Muscle layer of colon (tissue), 2 donors: Measurements from ENCODE around the gene HEXD.
"Not testable (repeated sequence)": the region's sequence is repeated elsewhere in the genome, so short reads cannot be mapped to it uniquely, and the experiment has no call there.

Source experiments
- H3K27ac ChIP-seq: one replicate; pipeline ENCODE4 v1.7.0; 2013; ENCODE audit warnings: low read depth, mild to moderate bottlenecking, low read length, moderate library complexity
- H3K27me3 ChIP-seq, 2 donors: one replicate each; pipeline ENCODE4 v1.7.0; 2013; ENCODE audit warnings: low read length in 2 of 2, mild to moderate bottlenecking in 2 of 2; ENCODE audit not compliant: insufficient read depth in 2 of 2, control insufficient read depth in 1 of 2
- H3K36me3 ChIP-seq: one replicate; pipeline ENCODE4 v1.7.0; 2013; ENCODE audit warnings: mild to moderate bottlenecking, low read length; ENCODE audit not compliant: insufficient read depth
- H3K4me1 ChIP-seq: one replicate; pipeline ENCODE4 v1.7.0; 2013; ENCODE audit warnings: mild to moderate bottlenecking, low read length; ENCODE audit not compliant: insufficient read depth
- H3K4me3 ChIP-seq, 2 donors: one replicate each; pipeline ENCODE4 v1.7.0; 2013; ENCODE audit warnings: low read length in 2 of 2, low read depth in 1 of 2, mild to moderate bottlenecking in 1 of 2, moderate library complexity in 1 of 2
- H3K9ac ChIP-seq: one replicate; pipeline ENCODE4 v1.7.0; 2013; ENCODE audit warnings: low read length
- H3K9me3 ChIP-seq: one replicate; pipeline ENCODE4 v1.7.0; 2013; ENCODE audit warnings: mild to moderate bottlenecking, low read length
- donor health status: abdominal sarcoma.
- donor health status: Adenocarcinoma of cecum.

Gene HEXD

DNA sequence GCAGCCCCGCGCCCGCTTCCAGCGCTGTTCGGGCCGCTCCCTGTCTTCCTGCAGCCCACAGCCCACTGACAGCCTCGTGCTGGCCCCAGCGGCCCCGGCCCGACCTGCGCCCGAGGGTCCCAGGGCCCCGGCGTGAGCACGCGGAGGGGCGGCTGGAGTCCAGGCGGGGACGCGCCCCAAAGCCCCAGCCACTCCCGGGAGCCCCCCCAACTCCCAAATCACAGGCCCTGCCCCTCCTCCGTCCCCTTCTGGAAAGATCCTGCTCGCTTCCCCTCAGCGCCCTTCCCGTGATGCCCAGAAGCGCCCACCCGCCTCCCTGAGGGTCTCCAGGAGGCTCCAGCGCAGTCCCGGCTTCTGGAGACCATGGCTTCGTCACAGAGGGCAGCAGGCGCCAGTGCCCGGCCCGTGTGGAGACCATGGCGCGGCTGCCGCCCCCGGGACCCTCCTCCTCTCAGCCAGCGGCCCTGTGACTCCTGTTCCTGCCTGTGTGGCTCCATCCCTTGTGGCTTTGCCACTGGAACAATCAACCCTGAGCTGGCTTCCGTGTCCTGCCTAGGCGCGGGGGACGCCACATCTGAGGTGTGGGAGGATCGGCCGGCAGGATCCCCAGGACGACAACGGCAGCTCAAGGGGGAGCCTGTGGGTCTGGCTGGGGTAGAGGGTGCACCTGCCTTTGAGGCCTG is 42.6 kb upstream of the HEXD start:
- Histone ChIP-seq H3K27me3 (peaks cover 15 to 64% of the 10 kb centered on the region in 2 donors), H3K4me1 (peaks cover 8% of the 10 kb centered on the region), H3K36me3 (no peaks in the 10 kb centered on the region), H3K27ac (no peak overlapping the region), H3K9me3 (no peaks in the 10 kb centered on the region), H3K4me3 (no peak overlapping the region), H3K9ac (no peak overlapping the region)

DNA sequence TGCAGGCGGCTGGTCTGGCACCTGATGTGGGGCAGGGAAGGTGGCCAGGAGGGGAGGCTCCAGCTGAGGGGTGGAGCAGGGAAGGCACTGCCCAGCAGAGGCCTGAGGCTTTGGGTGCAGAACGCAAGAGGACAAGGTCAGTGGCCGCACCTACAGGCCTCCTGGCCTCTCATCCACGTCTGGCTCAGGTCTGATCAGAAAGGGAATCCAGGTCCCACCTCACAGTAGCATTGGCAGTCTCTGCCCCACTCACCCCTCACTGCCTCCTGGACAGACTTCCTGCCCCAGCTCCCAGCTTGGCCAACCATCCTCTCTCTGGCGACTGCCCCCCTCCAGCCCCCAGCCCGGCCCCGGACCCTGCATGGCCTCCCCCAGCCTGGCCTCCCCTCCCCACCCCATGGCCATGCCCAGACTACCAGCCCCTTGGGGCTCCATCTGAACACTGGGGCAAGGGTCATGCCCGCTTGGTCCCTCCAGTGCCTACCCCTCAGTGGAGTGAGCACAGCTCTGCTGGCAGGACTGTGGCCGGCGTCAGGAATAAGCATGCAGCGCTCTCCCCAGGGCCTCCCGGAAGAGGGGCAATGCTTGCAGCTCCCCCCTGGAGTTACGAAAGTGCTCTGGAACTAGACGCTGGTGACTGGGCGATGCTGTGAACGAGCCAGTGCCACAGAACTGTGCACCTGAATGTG is 42.0 kb upstream of the HEXD start:
- Histone ChIP-seq H3K4me1 (peaks cover 1% of the 10 kb centered on the region), H3K9me3 (no peaks in the 10 kb centered on the region), H3K4me3 (no peak overlapping the region), H3K27ac (no peak overlapping the region), H3K27me3 (peaks cover 8 to 57% of the 10 kb centered on the region in 2 donors), H3K9ac (no peak overlapping the region), H3K36me3 (no peaks in the 10 kb centered on the region)

- H3K4me1 ChIP-seq, H3K27ac ChIP-seq, H3K9ac ChIP-seq, H3K9me3 ChIP-seq, H3K36me3 ChIP-seq, H3K4me3 ChIP-seq: not testable (repeated sequence)
- peaks cover 7 to 48% of the 10 kb centered on the region in 2 donors for H3K27me3 ChIP-seq
Measured at GRCh38 chr17:82377294-82377693, 40.9 kb upstream of the HEXD start.

GRCh38 chr17:82377924-82378740 is 40.0 kb upstream of the HEXD start:
- no peaks in the 10 kb centered on the region for H3K9me3 ChIP-seq
- H3K4me3 ChIP-seq: no peak overlapping the region
- no peak overlapping the region for H3K27ac ChIP-seq
- H3K9ac ChIP-seq: no peak overlapping the region
- H3K36me3 ChIP-seq: no peaks in the 10 kb centered on the region
- H3K4me1 ChIP-seq: no peaks in the 10 kb centered on the region
- H3K27me3 ChIP-seq: peaks cover 7 to 48% of the 10 kb centered on the region in 2 donors

DNA sequence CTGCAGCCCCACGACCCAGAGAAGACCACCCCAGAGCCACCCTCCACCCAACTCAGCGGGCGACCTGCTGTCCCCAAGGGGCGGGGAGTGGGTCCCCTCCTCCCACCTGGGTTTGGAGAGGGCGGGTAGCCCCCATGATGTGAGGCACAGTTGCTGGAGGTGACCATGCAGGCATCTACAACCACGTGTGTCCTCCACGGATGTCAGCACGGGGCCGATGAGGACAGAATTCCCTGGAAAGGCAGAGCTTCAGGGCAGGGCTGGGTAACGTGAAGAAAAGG is 39.5 kb upstream of the HEXD start:
- Histone ChIP-seq H3K9me3 (no peaks in the 10 kb centered on the region), H3K27me3 (peaks cover 7 to 48% of the 10 kb centered on the region in 2 donors), H3K4me3 (no peak overlapping the region), H3K27ac (no peak overlapping the region), H3K4me1 (no peaks in the 10 kb centered on the region), H3K9ac (no peak overlapping the region), H3K36me3 (no peaks in the 10 kb centered on the region)

DNA sequence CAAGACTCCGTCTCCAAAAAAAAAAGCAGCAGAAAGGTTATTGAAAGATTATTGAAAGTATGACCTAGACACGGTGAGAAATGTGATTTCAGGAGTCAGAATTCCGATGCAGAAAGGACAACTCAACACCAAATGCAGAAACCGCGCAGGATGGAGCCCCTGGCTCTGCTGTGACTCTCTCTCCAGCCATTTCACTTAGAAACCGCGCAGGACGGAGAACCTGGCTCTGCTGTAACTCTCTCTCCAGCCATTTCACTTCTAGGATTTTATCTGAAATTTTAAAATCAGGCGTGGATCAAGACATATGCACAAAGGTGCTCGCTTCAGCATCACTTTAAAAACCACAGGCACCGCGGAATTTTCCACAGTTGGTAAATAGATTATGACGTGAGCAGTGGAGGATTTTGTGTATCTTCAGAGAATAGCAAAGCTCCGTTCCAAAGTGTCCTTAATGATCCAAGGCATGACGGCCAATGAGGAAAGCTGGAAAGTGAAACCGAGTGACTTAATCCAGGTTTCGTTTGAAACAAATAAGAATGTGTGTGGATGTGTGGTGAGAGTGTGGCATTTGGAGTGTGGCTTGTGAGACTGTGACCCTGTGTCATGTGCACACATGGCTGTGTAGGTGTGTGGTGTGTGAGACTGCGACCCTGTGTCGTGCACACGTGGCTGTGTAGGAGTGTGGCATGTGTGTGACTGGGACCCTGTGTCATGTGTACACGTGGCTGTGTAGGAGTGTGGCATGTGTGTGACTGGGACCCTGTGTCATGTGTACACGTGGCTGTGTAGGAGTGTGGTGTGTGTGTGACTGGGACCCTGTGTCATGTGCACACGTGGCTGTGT is 37.1 kb upstream of the HEXD start:
- Histone ChIP-seq H3K9ac (no peak overlapping the region), H3K27ac (no peak overlapping the region), H3K9me3 (no peaks in the 10 kb centered on the region), H3K4me1 (no peaks in the 10 kb centered on the region), H3K4me3 (no peak overlapping the region), H3K27me3 (peaks cover 13 to 49% of the 10 kb centered on the region in 2 donors), H3K36me3 (no peaks in the 10 kb centered on the region)

GRCh38 chr17:82381703-82382009 is 36.5 kb upstream of the HEXD start:
- not testable (repeated sequence) for H3K36me3 ChIP-seq, H3K9me3 ChIP-seq, H3K27ac ChIP-seq, H3K4me3 ChIP-seq, H3K9ac ChIP-seq, H3K4me1 ChIP-seq
- H3K27me3 ChIP-seq: peaks cover 16 to 50% of the 10 kb centered on the region in 2 donors

DNA sequence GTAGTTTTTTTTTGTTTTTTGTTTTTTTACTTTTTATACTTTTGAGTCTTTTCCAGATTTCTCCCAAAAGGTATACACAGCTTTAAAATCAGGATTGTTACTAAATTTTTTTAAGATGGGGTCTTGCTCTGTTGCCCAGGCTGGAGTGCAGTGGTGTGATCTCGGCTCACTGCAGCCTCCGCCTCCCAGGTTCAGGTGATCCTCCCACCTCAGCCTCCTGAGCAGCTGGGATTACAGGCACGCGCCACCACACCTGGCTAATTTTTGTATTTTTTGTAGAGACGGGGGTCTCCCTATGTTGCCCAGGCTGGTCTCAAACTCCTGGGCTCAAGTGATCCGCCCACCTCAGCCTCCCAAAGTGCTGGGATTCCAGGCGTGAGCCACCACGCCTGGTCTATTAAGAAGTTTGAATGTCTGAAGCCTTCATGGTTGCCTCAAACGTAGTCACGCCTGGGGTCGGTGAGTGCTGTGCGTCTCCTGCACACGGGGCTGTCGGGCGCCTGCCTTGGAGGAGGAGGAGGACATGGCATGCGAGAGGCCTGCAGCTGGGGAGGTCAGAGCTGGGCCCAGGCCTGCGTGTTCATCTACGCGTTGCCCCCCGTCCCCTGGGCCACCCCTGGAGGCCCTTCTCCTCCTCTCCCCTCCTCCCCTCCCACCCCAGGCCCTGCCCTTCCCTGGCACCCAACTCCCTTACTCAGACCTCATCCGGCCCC is 35.8 kb upstream of the HEXD start:
- H3K27me3 ChIP-seq: peaks cover 18 to 57% of the 10 kb centered on the region in 2 donors
- H3K36me3 ChIP-seq, H3K9ac ChIP-seq, H3K4me1 ChIP-seq, H3K4me3 ChIP-seq, H3K27ac ChIP-seq, H3K9me3 ChIP-seq: not testable (repeated sequence)

DNA sequence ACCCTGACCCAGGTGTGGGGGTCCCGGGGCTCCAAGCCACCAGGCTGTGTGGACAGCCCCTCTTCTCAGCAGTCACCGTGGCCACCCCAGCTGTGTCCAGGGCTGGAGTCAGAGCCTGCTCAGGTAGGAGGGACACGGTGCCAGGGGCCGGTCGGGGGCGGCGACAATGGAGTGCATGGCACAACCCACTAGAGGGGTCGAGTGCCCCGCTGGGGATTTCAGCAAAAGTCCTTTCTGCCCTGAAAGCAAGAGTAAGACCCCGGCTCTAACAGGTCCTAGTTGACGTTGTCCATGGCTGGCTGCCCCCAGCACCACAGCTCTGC is 35.3 kb upstream of the HEXD start:
- Histone ChIP-seq H3K9me3 (no peaks in the 10 kb centered on the region), H3K4me1 (no peaks in the 10 kb centered on the region), H3K36me3 (no peaks in the 10 kb centered on the region), H3K9ac (no peak overlapping the region), H3K4me3 (no peak overlapping the region), H3K27ac (no peak overlapping the region), H3K27me3 (peaks cover 18 to 61% of the 10 kb centered on the region in 2 donors)

GRCh38 chr17:82383411-82383810 is 34.7 kb upstream of the HEXD start:
- Histone ChIP-seq H3K27ac (no peak overlapping the region), H3K4me3 (no peak overlapping the region), H3K27me3 (peaks cover 15 to 56% of the 10 kb centered on the region in 2 donors), H3K9me3 (no peaks in the 10 kb centered on the region), H3K9ac (no peak overlapping the region), H3K36me3 (no peaks in the 10 kb centered on the region), H3K4me1 (no peaks in the 10 kb centered on the region)
